Measurements from ENCODE around the gene RASAL1.

RASAL1 gene

GRCh38 chr12:113061061-113061694 is 74.4 kb downstream of the RASAL1 start:
- no peak for TF ChIP-seq ZNF600 (tag by site-specific recombination; IDR thresholded peaks at IDR 0.05)
- TF ChIP-seq, protein P1, sequence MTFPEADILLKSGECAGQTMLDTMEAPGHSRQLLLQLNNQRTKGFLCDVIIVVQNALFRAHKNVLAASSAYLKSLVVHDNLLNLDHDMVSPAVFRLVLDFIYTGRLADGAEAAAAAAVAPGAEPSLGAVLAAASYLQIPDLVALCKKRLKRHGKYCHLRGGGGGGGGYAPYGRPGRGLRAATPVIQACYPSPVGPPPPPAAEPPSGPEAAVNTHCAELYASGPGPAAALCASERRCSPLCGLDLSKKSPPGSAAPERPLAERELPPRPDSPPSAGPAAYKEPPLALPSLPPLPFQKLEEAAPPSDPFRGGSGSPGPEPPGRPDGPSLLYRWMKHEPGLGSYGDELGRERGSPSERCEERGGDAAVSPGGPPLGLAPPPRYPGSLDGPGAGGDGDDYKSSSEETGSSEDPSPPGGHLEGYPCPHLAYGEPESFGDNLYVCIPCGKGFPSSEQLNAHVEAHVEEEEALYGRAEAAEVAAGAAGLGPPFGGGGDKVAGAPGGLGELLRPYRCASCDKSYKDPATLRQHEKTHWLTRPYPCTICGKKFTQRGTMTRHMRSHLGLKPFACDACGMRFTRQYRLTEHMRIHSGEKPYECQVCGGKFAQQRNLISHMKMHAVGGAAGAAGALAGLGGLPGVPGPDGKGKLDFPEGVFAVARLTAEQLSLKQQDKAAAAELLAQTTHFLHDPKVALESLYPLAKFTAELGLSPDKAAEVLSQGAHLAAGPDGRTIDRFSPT (tag by site-specific recombination; IDR thresholded peaks at IDR 0.05), result no peak
- TF ChIP-seq BCL11B (tag by site-specific recombination; IDR thresholded peaks at IDR 0.05; ENCODE audit: low read depth), result no peak
- TF ChIP-seq REPIN1 (tag by site-specific recombination; IDR thresholded peaks at IDR 0.05; ENCODE audit: low read depth), result no peak
- no peak for TF ChIP-seq ZNF561 (tag by site-specific recombination; IDR thresholded peaks at IDR 0.05; ENCODE audit: borderline replicate concordance)
- TF ChIP-seq ZNF510 (tag by site-specific recombination; IDR thresholded peaks at IDR 0.05; ENCODE audit: insufficient replicate concordance), result no peak
- no peak for TF ChIP-seq ZNF777 (tag by site-specific recombination; IDR thresholded peaks at IDR 0.05; ENCODE audit: borderline replicate concordance)
- no peak for TF ChIP-seq ZNF48 (tag by site-specific recombination; IDR thresholded peaks at IDR 0.05)
- TF ChIP-seq ZNF664 (tag by site-specific recombination; IDR thresholded peaks at IDR 0.05), result no peak
- TF ChIP-seq ZNF629 (tag by site-specific recombination; IDR thresholded peaks at IDR 0.05), result no peak
- no peak for TF ChIP-seq ZNF623 (tag by site-specific recombination; IDR thresholded peaks at IDR 0.05)
- no peak for TF ChIP-seq PRDM2 (tag by site-specific recombination; IDR thresholded peaks at IDR 0.05; ENCODE audit: borderline replicate concordance)
- TF ChIP-seq, protein P2, sequence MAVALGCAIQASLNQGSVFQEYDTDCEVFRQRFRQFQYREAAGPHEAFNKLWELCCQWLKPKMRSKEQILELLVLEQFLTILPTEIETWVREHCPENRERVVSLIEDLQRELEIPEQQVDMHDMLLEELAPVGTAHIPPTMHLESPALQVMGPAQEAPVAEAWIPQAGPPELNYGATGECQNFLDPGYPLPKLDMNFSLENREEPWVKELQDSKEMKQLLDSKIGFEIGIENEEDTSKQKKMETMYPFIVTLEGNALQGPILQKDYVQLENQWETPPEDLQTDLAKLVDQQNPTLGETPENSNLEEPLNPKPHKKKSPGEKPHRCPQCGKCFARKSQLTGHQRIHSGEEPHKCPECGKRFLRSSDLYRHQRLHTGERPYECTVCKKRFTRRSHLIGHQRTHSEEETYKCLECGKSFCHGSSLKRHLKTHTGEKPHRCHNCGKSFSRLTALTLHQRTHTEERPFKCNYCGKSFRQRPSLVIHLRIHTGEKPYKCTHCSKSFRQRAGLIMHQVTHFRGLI (tag by site-specific recombination; IDR thresholded peaks at IDR 0.05), result no peak
- no peak for TF ChIP-seq ZNF132 (tag by site-specific recombination; IDR thresholded peaks at IDR 0.05; ENCODE audit: borderline replicate concordance)
- no peak for TF ChIP-seq ZNF362 (tag by site-specific recombination; IDR thresholded peaks at IDR 0.05)
- no peak for TF ChIP-seq ZNF398 (tag by site-specific recombination; IDR thresholded peaks at IDR 0.05)
- no peaks in the 10 kb centered on the region for H3K36me3 ChIP-seq (ENCODE audit: control insufficient read depth in 2 of 2, insufficient read depth in 1 of 2, low read length in 2 of 2)
- no peaks in the 10 kb centered on the region for H3K9me3 ChIP-seq (ENCODE audit: control insufficient read depth, insufficient read depth, low read depth, low read length)
- no peak overlapping the region for H3K4me3 ChIP-seq (ENCODE audit: low read depth, low read length)
- no peaks in the 10 kb centered on the region for H3K4me1 ChIP-seq (ENCODE audit: control insufficient read depth, insufficient read depth, low read length)
- no peak overlapping the region for H3K27ac ChIP-seq (ENCODE audit: extremely low read depth, low read depth, low read length)
- POLR2A ChIA-PET, result no interaction called here
- CTCF ChIA-PET, result interaction anchor here (8.6 kb wide), 1 partner anchor 12 kb away, joined by 46 read pairs; no protein-coding TSS in a partner anchor
